GM12891 (cell line): ENCODE measurements around the gene KRTAP4-5. TPM values are rescaled to one million over a fixed set of nuclear protein-coding genes. Genes with fewer than 3 reads are reported as not detected.
"Not testable (repeated sequence)": the region's sequence is repeated elsewhere in the genome, so short reads cannot be mapped to it uniquely, and the experiment has no call there.

Source experiments
- DNase-seq: peaks from one replicate; pipeline ENCODE4 v3.0.0; 2011; ENCODE audit warnings: low spot score; ENCODE audit not compliant: insufficient read length
- FAIRE-seq: peaks from 2 replicates; lab custom pipeline; 2011; peaks lifted over from hg19 to GRCh38; lab: Jason Lieb, UNC
- PAX5 ChIP-seq: IDR thresholded peaks from 2 replicates; pipeline ENCODE4 v1.6.1; 2011; ENCODE audit warnings: low read length, moderate library complexity, mild to moderate bottlenecking; ENCODE audit not compliant: insufficient read depth, severe bottlenecking
- POLR2A ChIP-seq: IDR thresholded peaks from 2 replicates; pipeline ENCODE4 v1.6.1; 2011; ENCODE audit warnings: low read depth, low read length, control low read depth
- POLR2AphosphoS5 ChIP-seq: IDR thresholded peaks from 2 replicates; pipeline ENCODE4 v1.6.1; 2011; ENCODE audit warnings: low read depth, low read length, control low read depth
- POU2F2 ChIP-seq: IDR thresholded peaks from 2 replicates; pipeline ENCODE4 v1.6.1; 2011; ENCODE audit warnings: low read depth, mild to moderate bottlenecking, control low read depth, low read length, moderate library complexity
- SPI1 ChIP-seq: IDR thresholded peaks from 2 replicates; pipeline ENCODE4 v1.6.1; 2011; ENCODE audit warnings: low read depth, low read length, control low read depth
- TAF1 ChIP-seq: IDR thresholded peaks from 2 replicates; pipeline ENCODE4 v1.6.1; 2011; ENCODE audit warnings: low read depth, low read length, control low read depth
- polyA plus RNA-seq: library from polyadenylated mRNA; unstranded; fragments of >200 nt; gene quantifications from one replicate; pipeline ENCODE4 v1.2.1, GENCODE V29; 2012; ENCODE audit warnings: low read depth, missing spikeins, inconsistent platforms; ENCODE audit not compliant: missing spikeins

KRTAP4-5 gene
- not detected for polyA plus RNA-seq

DNA sequence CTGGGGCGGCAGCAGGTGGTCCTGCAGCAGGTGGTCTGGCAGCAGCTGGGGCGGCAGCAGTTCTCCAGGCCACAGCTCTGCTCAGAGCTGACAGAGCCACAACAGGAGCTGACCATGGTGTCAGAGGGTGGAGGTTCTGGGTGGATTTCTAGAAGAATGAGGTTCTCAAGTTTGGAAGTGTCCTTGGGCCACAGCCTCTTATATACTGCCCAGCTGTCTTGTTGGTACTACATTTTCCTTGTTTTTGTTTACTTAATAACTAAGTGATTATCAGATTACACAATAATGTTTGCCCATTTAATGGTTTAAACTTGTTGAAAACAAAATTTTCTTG, at the start of gene KRTAP4-5:
Gene KRTAP4-5 (minus strand): TSS at position 174 of the 334 bp plus-strand sequence. CDS start 58 bp downstream, at position 116.
- FAIRE-seq (no peak), DNase-seq (no peak)
- TF ChIP-seq POU2F2 (no peak), TAF1 (no peak), POLR2AphosphoS5 (no peak), SPI1 (no peak), POLR2A (no peak), PAX5 (no peak)

DNA sequence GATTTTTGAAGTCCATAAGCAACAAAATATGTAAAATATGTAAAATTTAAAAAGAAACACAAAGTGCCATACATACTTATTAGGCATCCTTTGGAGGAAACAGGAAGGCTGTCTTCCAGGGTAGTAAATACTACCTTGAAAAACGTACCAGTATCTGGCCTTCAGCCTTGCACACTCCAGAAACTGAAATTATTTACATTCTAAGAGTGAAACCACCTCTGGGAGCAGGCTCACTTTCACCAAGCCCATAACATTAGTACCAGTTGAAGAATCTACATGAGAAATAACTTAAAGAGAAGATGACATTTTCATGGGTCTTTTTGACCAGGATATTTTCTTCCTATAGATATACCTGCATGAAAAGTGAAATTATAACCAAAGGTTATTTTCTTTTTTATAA, 46.4 kb upstream of the KRTAP4-5 start:
- DNase-seq: no peak
- FAIRE-seq: no peak
- TF ChIP-seq POU2F2 (no peak), POLR2AphosphoS5 (no peak), POLR2A (no peak), TAF1 (no peak), PAX5 (no peak), SPI1 (no peak)

DNA sequence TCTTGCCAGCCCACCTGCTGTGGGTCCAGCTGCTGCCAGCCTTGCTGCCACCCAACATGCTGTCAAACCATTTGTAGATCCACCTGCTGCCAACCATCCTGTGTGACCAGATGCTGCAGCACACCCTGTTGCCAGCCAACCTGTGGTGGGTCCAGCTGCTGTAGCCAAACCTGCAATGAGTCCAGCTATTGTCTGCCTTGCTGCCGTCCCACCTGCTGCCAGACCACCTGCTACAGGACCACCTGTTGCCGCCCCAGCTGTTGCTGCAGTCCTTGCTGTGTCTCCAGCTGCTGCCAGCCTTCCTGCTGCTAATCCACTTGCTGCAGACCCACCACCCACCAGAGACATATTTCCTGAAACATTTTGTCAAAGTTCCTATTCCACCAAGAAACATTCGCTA, 40.7 kb upstream of the KRTAP4-5 start:
- FAIRE-seq (no peak), DNase-seq (no peak)
- no peak for TF ChIP-seq POU2F2
- no peak for TF ChIP-seq PAX5
- no peak for TF ChIP-seq SPI1
- no peak for TF ChIP-seq TAF1
- TF ChIP-seq POLR2A: no peak
- no peak for TF ChIP-seq POLR2AphosphoS5

DNA sequence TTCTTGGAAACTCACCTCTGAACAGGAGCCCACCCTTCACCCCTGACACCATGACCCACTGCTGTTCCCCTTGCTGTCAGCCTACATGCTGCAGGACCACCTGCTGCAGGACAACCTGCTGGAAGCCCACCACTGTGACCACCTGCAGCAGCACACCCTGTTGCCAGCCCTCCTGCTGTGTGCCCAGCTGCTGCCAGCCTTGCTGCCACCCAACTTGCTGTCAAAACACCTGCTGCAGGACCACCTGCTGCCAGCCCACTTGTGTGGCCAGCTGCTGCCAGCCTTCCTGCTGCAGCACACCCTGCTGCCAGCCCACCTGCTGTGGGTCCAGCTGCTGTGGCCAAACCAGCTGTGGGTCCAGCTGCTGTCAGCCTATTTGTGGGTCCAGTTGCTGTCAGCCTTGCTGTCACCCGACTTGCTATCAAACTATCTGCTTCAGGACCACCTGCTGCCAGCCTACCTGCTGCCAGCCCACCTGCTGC, 40.3 kb upstream of the KRTAP4-5 start, which contains the start of gene KRTAP9-1:
Gene KRTAP9-1 (plus strand): TSS at position 51 of the 482 bp plus-strand sequence. CDS start 0 bp downstream, at position 51.
- not testable (repeated sequence) for FAIRE-seq, DNase-seq

DNA sequence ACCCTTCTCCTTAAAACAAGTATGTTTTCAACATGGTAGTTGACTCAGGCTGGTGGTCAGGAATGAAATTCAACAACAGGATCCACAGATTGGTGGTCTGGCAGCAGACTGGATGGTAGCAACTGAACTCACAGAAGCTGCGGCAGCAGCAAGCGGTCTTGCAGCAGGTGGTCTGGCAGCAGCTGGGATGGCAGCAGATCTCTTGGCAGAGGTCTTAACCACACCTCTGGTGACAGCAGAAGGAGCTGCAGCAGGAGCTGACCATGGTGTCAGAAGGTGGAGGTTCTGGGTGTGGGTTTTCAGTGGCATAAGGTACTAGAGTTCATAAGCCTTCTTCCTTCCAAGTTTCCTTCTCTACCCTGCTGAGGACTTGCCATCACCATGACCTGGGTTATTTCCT, 37.2 kb upstream of the KRTAP4-5 start:
- FAIRE-seq (no peak), DNase-seq (no peak)
- TF ChIP-seq PAX5 (no peak), POU2F2 (no peak), POLR2AphosphoS5 (no peak), SPI1 (no peak), TAF1 (no peak), POLR2A (no peak)

DNA sequence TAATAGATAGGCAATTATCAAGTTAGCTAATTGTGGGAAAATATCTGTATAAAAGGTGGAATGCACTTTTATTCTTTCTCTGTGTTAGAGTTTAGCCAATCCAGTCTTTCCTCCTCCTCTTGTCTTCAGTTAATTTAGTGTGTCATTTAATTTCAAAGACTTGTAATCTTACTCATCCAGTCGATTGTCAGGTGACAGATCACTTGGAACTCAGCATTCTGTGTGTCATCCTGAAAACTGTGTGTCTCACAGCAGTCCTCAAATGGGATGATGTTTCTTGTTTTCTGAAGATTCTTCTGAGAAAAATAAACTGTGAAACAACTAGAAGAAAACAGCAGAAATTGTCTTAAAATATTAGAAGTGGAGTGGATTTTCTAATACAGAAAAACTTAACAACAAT, 35.4 kb upstream of the KRTAP4-5 start:
- no peak for DNase-seq
- TF ChIP-seq TAF1 (no peak), POLR2A (no peak), PAX5 (no peak), SPI1 (no peak), POU2F2 (no peak), POLR2AphosphoS5 (no peak)
- no peak for FAIRE-seq

DNA sequence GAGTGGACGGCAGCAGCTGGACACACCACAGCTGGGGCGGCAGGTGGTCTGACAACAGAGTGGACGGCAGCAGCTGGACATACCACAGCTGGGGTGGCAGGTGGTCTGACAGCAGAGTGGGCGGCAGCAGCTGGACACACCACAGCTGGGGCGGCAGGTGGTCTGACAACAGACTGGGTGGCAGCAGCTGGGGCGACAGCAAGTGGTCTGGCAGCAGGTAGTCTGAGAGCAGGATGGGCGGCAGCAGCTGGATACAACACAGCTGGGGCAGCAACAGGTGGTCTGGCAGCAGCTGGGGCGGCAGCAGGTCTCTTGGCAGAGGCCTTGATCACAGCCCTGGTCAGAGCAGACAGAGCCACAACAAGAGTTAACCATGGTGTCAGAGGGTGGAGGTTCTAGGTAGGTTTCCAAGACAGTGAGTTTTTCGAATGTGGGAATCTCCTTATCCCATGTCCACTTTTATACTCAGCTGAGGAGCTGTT, 34.9 kb upstream of the KRTAP4-5 start, which contains the start of gene KRTAP4-1:
Gene KRTAP4-1 (minus strand): TSS at position 432 of the 482 bp plus-strand sequence. CDS start 57 bp downstream, at position 375.
- no peak for FAIRE-seq
- TF ChIP-seq POLR2AphosphoS5 (no peak), POLR2A (no peak), SPI1 (no peak), TAF1 (no peak), POU2F2 (no peak), PAX5 (no peak)
- DNase-seq: no peak

DNA sequence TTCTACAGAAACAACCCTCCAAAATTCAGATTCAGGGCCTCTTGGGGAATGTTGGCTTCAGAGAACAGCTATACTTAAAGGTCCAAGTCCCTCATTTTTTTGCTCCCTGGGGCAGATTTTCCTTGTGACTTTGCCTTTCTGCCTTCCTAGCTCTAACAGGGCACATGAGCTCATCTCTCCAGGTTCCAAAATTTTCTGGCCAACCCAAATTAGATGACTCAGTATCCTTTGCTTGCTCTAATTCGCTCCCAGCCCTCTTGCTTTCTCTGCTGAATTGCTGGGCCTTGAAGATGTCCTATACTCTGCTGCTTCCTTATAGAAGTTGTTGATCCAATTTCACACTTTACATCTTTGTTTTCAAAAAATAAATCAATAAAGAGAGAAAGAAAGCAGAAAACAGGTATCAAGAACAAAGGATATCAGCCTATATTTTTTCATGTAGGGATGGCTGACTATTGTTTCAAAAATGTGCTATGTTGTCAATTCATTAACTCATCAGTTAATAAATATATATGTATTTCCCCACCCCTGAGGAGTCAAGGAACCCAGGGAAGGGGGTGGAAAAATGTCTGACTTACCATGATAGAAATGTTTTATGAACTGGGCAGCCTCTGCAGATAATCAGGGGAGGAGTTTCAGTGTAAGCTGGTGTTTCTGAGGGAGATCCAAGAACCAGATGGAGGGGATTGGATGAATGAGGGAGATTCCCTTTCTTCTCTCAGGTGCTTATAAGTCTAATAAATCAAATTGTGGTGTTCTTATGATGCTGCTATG, 29.4 kb upstream of the KRTAP4-5 start:
- TF ChIP-seq PAX5: no peak
- TF ChIP-seq TAF1: no peak
- no peak for TF ChIP-seq POLR2AphosphoS5
- no peak for TF ChIP-seq POU2F2
- TF ChIP-seq SPI1: no peak
- no peak for TF ChIP-seq POLR2A
- FAIRE-seq (no peak), DNase-seq (no peak)

DNA sequence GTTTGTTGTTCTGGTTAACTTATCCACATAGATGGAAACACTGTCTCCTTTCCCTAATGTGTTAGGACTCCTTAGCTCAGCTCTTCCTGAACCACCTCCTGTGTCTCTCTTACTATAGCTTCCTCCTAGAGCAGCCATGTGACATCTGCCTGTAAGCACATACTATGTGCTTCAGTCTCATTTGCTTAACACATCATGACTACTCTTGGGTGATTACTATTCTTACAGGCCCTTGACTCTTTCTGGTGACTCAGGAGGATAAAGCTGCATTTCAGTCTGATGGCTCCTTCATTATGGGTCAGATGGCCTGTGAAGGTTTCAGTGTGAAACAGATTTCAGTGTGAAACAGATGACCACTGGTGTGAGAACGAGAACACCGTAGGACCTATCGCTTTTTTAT, 28.7 kb upstream of the KRTAP4-5 start:
- FAIRE-seq (no peak), DNase-seq (no peak)
- TF ChIP-seq PAX5 (no peak), SPI1 (no peak), TAF1 (no peak), POU2F2 (no peak), POLR2AphosphoS5 (no peak), POLR2A (no peak)

DNA sequence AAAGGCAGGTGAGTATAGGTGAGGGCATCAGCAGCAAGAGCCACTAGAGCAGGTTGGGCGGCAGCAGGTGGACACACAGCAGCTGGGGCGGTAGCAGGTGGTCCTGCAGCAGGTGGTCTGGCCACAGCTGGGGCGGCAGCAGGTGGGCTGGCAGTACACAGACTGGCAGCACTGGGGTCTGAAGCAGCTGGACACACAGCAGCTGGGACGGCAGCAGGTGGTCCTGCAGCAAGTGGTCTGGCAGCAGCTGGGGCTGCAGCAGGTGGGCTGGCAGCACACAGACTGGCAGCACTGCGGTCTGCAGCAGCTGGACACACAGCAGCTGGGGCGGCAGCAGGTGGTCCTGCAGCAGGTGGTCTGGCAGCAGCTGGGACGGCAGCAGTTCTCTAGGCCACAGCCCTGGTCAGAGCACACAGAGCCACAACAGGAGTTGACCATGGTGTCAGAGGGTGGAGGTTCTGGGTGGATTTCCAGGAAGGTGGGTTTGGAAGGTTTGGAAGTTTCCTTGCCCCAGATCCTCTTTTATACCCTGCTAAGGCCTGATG, 28.2 kb upstream of the KRTAP4-5 start, which contains the start of gene KRTAP4-2:
Gene KRTAP4-2 (minus strand): TSS at position 495 of the 545 bp plus-strand sequence. CDS start 57 bp downstream, at position 438.
- no peak for TF ChIP-seq TAF1
- TF ChIP-seq POLR2A: no peak
- TF ChIP-seq SPI1: no peak
- TF ChIP-seq POLR2AphosphoS5: no peak
- no peak for TF ChIP-seq PAX5
- no peak for TF ChIP-seq POU2F2
- DNase-seq: no peak
- no peak for FAIRE-seq
